H1 (cell line): ENCODE results near the gene TPT1.

Experiments used
- CHD2 ChIP-seq: IDR thresholded peaks from 2 replicates; pipeline ENCODE4 v1.6.1; 2012; ENCODE audit warnings: low read length, improper control_type of control experiment
- CTCF ChIP-seq, 3 experiments: IDR thresholded peaks; 1 replicate in 2 of 3; 2 replicates in 1 of 3; pipeline versions ENCODE4 v1.5.1 to v1.6.1; 2011; ENCODE audit warnings: low read length in 3 of 3, mild to moderate bottlenecking in 3 of 3, inconsistent platforms in 2 of 3, low read depth in 1 of 3, moderate library complexity in 1 of 3; ENCODE audit not compliant: insufficient read depth in 1 of 3; ENCODE audit errors: control extremely low read depth in 1 of 3
- MAX ChIP-seq: IDR thresholded peaks from 2 replicates; pipeline ENCODE4 v1.6.1; 2012; ENCODE audit warnings: inconsistent platforms
- POLR2A ChIP-seq, 2 experiments: IDR thresholded peaks; 1 replicate in 1 of 2; 2 replicates in 1 of 2; pipeline ENCODE4 v1.6.1; 2011; ENCODE audit warnings: low read depth in 2 of 2, low read length in 2 of 2, mild to moderate bottlenecking in 2 of 2; ENCODE audit errors: control extremely low read depth in 1 of 2
- POLR2AphosphoS5 ChIP-seq: IDR thresholded peaks from 2 replicates; pipeline ENCODE4 v1.6.1; 2011; ENCODE audit warnings: low read depth, low read length
- RAD21 ChIP-seq, 2 experiments: IDR thresholded peaks in 1 of 2; conservative IDR thresholded peaks in 1 of 2; 2 replicates each; pipeline ENCODE4 v1.6.1; 2011; ENCODE audit warnings: low read depth in 2 of 2, low read length in 2 of 2, improper control_type of control experiment in 1 of 2, inconsistent platforms in 1 of 2, mild to moderate bottlenecking in 1 of 2, moderate library complexity in 1 of 2
- USF2 ChIP-seq: IDR thresholded peaks from 2 replicates; pipeline ENCODE4 v1.6.1; 2011; ENCODE audit warnings: low read length, improper control_type of control experiment

- TF ChIP-seq CTCF (IDR thresholded peaks at IDR 0.05; ENCODE audit: control extremely low read depth in 1 of 3, insufficient read depth in 1 of 3, low read depth in 1 of 3, low read length in 3 of 3), result no peak
- TF ChIP-seq USF2, result no peak
- TF ChIP-seq POLR2A (IDR thresholded peaks at IDR 0.05; ENCODE audit: control extremely low read depth in 1 of 2, low read depth in 2 of 2, low read length in 2 of 2), result no peak
- no peak for TF ChIP-seq CHD2
- TF ChIP-seq RAD21 (IDR thresholded peaks at IDR 0.05 in 1 of 2, conservative IDR thresholded peaks at IDR 0.05 in 1 of 2; ENCODE audit: low read depth in 2 of 2, low read length in 2 of 2), result no peak
- no peak for TF ChIP-seq MAX
- TF ChIP-seq POLR2AphosphoS5, result no peak
These were observed 50.9 kb downstream of the TPT1 start for GRCh38 chr13:45289936-45290563.
